ENCODE results near the gene RGS17.

- TF ChIP-seq EZH2phosphoT487 (IDR thresholded peaks at IDR 0.05) (no peak), CTCF (IDR thresholded peaks at IDR 0.05) (no peak), EZH2 (IDR thresholded peaks at IDR 0.05) (no peak)
These were observed 19.8 kb upstream of the RGS17 start for GRCh38 chr6:153150752-153151440.
